Activated CD4-positive, CD25-positive, alpha-beta regulatory T cell treated with anti-CD3 and anti-CD28 coated beads, Interleukin-2, amount 50 U/mL, for 16 hours (primary cell): ENCODE measurements around the gene KCND3.

Source experiments
- DNase-seq: peaks from one replicate; pipeline ENCODE4 v3.0.0-alpha.2; 2020; ENCODE audit warnings: low read depth, low spot score

Gene KCND3

GRCh38 chr1:111920221-111921024 is 69.0 kb downstream of the KCND3 start:
- no peak for DNase-seq

- no peak for DNase-seq
Observed at GRCh38 chr1:111911776-111912515, 77.5 kb downstream of the KCND3 start.

- no peak for DNase-seq
Observed at GRCh38 chr1:111911061-111911460, 78.4 kb downstream of the KCND3 start.

DNA sequence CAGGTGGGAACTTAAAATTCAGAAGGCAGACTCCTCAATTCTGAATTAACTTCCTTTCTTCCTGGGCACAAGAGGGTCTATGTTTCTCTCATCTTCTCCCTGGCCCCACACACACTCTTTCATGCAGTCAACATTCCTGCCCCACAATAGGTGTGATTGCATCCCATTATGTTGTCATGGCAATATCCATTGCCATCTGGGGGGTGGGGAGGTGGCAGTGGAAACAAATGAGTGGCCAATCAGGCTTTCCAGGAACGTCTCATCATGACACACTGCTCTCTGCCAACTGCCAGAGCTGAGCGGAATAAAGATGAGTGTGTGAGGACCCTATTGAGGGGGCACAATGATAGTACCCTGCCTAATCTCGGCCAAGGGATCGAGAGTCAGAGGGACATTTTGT is 80.4 kb downstream of the KCND3 start:
- no peak for DNase-seq

DNA sequence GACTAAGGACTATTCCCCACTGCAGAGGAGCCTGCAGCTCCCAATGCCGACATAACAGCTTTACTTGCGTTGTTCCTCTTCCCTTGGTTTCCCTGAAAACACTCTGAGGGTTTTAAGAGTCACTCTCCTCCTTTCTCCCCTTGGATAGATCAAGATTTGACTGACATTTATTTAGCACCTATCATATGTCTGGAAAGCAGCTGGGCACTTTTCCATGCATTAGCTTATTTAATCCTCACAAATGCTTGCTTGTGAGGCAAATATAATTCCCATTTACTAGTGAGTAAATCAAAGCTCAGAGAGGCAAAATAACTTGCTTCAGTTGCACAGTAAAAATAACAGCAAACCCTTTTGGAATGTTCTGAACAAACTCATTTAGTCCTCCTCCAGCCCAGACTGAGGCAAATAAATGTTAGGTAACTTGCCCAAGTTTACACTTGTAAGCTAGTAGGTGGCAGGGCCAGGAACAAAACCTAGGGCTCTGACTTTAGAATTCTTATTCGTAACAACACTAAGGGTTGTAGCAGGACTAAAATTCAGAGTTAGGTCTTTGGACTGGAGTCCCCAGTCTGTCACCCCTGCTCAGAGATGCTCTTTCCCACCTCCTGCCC is 81.4 kb downstream of the KCND3 start:
- no peak for DNase-seq

DNA sequence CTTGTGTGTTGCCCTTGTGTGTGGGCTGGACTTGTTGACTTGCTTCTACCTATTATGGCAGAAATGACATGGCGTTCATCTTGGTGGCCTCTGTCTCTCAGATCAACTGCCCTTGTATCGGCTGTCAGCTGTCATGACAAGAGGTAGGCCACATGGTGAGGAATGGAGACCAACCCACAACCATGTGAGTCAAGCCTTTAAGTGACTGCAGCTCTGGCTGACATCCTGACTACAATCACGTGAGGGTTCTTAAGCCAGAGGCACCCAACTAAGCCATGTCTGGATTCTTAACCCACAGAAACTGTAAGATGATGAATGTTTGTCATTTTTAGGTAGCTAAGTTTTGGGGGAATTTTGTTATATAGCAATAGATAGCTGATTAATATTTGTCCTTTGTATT is 82.1 kb downstream of the KCND3 start:
- DNase-seq: no peak

DNA sequence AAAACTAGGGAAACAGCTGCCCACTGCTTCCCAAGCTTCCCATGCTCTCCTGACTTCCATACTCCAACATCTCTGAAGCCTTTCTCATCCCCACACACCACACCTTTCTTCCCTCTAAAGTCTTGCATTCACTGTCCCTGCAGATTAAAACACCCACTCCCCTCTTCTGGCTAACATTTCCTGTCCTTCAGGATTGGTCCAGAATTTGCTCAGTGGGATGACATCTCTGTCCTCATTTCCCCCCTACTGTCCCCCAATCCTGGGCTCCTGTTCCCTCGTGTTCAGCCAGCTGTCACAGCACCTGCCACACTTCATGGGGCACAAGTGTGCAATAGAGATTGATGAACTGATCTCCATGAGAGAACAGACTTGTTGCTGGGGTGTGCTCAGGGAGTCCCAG is 82.7 kb downstream of the KCND3 start:
- DNase-seq: no peak

DNA sequence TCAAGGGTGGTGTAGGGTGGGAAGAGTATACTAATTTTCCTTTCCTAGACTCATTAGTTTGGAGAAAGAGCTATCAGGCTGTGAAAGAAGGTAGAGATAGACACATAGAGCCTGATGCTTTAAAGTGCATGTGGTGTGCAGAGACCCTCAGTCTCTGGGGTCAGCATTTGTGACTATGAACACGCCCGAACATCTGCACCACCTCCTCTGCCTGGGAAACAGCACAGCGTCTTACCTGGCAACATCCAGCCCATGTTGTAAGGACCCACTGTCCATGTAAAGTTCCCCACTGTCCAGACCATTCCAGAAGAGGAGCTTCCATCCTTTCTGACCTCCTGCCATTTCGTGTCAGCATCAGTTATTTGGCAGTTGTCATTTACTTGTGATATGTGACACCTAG is 83.4 kb downstream of the KCND3 start:
- no peak for DNase-seq

- no peak for DNase-seq
Observed at GRCh38 chr1:111904478-111905218, 84.8 kb downstream of the KCND3 start.

GRCh38 chr1:111903871-111904449 is 85.5 kb downstream of the KCND3 start:
- no peak for DNase-seq

- no peak for DNase-seq
Observed at GRCh38 chr1:111903148-111903870, 86.2 kb downstream of the KCND3 start.

DNA sequence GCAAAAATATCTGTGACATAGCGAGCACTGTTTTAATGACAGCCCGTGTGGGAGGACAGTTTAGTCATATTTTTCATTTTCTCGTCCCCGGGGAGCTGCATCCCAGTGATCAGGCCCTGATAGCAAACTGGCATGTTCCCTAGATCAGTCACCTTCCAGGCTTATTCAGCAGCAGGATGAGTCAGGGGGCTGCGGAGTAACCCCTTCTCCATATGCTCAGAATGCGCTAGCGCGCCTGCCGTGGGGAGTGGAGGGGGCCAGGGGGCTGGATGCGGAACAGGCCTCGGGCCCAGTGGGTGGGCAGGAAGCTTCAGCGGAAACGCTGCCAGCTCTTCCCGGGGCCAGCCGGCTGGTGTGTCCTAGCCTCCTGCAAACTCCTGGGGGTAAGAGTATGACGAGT is 94.0 kb downstream of the KCND3 start:
- DNase-seq: no peak

GRCh38 chr1:111895017-111895416 is 94.5 kb downstream of the KCND3 start:
- DNase-seq: no peak

GRCh38 chr1:111894497-111894896 is 95.0 kb downstream of the KCND3 start:
- no peak for DNase-seq

- DNase-seq: no peak
Observed at GRCh38 chr1:111891566-111891965, 97.9 kb downstream of the KCND3 start.

GRCh38 chr1:111888740-111889376 is 100.6 kb downstream of the KCND3 start:
- DNase-seq: no peak

- no peak for DNase-seq
Observed at GRCh38 chr1:111887875-111888274, 101.6 kb downstream of the KCND3 start.

DNA sequence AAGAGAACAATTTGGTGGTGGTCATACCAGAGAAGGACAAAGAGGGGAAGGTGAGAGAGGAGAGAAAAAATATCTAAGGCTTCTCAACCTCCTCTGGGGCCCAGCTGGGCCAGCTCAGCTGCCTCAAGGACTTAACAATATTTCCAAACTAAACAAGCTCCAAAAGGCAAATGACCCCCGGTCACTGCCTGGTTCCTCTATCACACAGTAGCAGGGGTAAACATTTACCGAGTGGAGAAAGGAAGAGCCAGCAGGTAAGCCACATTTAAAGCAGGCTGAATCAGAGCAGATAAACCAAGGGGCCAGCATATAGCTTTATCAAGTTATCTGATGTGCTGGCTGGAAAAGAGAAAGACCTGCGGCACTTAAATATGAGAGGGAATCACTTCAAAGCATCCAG is 102.1 kb downstream of the KCND3 start:
- no peak for DNase-seq

GRCh38 chr1:111886741-111887140 is 102.7 kb downstream of the KCND3 start:
- no peak for DNase-seq

GRCh38 chr1:111884772-111885443 is 104.6 kb downstream of the KCND3 start:
- DNase-seq: no peak
